NCI-H2171 (cell line): ENCODE results near the gene PAWR.

Source experiments
- DNase-seq: peaks from one replicate; lab custom pipeline; 2025; lab: John Stamatoyannopoulos, UW

The PAWR gene, protein sequence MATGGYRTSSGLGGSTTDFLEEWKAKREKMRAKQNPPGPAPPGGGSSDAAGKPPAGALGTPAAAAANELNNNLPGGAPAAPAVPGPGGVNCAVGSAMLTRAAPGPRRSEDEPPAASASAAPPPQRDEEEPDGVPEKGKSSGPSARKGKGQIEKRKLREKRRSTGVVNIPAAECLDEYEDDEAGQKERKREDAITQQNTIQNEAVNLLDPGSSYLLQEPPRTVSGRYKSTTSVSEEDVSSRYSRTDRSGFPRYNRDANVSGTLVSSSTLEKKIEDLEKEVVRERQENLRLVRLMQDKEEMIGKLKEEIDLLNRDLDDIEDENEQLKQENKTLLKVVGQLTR

DNA sequence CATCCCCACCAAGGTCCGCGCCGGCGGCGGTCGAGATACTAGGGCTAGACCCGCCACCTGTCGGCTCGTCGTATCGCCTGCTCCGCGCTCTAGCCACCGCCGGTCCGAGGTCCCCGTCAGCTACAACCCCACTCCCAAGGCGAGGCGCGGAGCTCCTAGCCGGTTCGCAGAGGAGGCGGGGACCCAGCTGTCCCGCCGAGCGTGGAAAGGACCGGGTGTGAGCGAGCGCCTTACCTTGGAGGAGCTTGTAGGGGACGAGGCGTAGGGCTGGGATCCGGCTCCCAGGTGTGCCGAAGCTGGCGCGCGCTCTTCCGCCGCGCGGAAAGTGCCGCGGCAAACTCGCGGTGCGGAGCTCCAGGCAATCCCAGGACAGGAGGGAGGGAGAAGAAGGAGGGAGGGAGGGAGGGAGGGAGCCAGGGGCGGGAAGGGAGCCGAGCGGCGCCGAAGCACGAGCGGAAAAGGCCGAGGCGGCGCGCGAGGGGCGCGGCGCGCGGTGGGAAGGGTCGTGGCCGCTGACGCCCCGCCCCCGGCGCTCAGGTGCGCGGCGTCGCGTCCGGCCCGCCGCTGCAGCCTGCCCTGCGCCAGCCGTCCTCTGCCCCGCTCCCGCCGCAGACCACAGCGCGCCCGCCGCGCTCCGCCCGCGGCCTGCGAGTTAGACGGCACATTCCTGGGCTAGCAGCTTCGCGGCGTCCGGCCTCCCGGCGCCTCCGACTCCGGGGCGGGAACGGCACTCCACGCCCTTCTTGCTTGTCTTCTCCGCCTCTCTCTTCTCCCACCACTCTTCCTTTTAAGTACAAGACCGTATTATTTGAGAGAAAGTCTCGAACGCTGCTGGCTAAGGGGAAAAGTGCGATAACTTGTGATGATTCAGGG, at the start of gene PAWR:
TSS of gene PAWR (minus strand) at position 327 of the 873 bp plus-strand sequence. CDS start 720 bp downstream, outside the sequence.
- DNase-seq, result peak; percentile 87

DNA sequence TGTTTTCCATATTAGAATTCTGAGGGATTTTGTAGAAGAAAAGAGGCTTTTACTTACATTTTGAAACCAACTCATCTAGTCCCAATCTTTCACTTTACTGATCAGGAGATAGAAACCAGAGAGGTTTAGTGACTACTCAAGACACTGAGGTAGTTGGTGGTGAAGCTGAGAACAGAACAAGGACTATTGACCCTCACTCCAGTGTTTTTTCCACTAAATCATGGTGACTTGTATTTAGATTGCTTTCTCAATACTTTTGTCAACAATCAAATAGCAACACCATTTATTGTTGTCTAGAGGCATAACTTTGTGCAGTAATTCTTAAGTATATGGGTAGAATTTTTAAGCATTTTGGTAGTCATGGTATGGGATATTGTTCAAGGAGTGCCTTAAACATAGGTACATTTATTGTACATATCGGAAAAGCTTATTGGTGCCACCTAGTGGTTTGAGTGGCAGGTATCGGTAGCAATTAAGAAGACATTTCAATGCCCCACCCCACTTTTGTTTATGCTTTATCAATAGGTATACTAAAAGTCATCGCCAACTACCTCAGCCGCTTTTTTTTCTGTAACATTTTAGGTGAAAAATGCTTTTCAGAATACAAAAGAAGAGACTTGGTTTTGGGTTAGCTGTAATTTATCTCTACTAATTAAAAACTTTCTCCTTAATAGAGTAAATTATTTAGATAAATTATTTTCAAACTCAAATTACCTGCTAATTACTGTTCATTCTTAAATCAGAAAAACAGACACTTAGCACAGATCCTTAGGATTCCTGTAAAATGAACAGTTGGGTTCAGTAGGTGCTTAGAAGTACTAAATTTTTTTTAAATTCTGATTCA, 47.3 kb upstream of the PAWR start:
- DNase-seq, result peak; percentile 34

DNA sequence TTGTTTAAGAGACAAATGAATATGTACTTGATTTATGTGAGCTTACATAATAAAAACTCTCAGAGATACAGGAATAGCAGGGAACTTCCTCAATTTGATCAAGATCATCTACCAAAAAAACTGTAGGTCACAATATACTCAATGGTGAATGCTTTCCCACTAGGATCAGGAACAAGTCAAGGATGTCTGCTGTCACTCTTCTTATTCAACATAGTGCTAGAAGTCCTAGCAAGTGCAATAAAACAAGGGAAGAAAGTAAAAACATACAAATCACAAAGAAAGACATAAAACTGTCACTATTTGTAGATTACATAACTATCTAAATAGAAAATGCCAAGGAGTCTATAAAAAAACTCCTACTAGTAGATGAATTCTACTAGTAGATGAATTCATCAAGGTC, 41.9 kb upstream of the PAWR start:
- no peak for DNase-seq

DNA sequence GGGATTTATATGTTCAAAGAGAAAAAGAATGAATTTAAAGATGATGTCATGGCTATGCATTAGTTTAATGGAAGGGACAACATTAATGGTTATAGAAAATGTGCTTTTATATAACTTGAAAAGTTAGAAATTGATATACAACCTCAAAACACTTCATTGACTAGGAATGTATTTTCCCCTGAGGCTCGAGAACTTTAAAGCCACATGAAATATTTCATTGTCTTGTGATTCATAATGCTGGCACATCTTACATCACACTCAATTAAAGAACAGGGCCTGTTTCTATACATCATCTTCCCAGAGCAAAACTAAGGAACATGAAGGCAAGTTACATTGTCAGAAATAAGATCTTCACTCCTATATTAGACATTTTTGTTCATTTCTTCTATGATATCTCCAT, 35.2 kb upstream of the PAWR start:
- no peak for DNase-seq

DNA sequence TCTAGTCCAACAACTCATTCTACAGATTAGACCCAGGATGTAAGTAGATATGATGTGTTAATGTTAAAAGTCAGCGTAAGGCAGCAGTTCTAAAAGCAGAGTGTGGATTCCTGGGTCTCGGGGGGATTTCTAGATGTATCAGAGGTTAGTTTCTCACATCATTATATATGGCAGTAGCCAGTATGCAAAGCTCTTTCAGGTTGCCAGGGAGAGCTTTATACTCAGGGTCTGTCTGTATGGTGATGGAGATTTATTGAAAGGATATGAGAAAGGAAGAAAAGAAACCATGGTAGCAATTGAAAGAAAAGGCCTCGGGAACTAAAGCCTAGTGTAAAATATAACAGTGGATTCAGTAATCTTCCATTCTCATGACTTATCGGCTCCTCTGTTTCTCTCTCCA, 26.2 kb upstream of the PAWR start:
- no peak for DNase-seq

DNA sequence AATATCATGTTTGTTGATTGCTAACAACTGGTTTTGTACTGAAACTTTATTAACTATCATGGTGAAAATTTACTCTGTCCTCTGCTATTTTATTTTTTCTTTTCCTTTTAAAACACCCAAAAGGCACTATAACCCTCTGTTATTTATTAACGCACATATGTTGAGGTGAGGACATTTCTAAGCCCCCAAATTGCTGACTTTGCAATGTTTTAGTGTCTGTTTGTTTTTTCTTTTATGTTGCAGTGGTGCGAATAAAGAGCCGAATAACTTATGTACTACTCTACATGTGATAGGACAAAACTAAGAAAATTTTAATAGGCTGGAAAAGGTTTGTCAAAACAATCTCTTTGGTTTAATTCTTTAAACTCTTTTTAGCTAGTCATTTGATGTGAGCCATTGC, 24.5 kb upstream of the PAWR start:
- no peak for DNase-seq

DNA sequence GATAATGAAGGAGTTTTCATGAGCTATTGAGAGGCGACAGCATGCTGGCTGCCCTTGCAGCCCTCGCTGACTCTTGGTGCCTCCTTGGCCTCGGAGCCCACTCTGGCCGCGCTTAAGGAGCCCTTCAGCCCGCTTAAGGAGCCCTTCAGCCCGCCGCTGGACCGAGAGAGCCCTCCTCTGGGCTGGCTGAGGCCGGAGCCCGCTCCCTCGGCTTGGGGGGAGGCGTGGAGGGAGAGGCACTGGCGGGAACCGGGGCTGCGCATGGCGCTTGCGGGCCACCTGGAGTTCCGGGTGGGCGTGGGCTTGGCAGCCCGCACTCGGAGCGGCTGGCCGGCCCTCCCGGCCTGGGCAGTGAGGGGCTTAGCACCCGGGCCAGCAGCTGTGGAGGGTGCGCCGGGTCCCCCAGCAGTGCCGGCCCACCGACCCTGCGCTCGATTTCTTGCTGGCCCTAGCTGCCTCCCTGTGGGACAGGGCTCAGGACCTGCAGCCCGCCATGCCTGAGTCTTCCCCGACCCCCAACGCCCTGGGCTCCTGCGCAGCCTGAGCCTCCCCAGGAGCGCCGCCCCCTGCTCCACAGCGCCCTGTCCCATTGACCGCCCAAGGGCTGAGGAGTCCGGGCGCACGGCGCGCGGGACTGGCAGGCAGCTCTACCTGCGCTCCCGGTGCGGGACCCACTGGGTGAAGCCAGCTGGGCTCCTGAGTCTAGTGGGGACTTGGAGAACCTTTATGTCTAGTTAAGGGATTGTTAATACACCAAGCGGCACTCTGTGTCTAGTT, 20.1 kb upstream of the PAWR start:
- DNase-seq, result no peak

DNA sequence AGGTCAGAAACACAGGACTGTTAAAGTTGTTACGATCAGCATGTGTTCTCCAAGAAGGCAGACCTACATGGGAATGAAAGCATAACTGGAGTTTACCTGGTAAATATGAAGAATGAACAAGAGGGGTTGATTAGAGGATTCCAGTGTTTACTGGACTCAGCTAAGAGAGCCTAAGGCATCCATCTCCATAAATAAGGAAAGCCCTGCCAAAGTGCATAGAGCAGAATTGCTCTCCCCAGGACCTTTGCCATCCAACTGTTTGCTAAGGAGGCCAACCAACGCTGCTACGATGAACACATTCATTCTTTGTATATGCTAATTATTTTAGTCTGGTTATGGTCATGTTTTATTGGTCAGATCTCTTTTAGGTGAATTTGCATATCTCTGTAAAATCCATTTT, 17.1 kb upstream of the PAWR start:
- DNase-seq, result no peak

DNA sequence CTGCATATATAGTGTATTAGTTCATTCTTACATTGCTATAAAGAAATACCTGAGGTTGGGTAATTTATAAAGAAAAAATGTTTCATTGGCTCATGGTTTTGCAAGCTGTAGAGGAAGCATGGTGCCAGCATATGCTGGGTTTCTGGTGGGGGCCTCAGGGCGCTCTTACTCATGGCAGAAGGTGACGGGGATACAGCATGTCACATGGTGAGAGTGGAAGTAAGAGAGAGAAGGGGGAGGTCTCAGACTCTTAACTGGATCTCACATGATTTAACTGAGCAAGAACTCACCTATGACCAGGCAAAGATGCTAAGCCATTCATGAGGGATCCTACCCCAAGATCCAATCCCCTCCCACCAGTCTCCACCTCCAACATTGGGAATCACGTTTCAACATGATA, 15.9 kb upstream of the PAWR start:
- DNase-seq, result no peak

DNA sequence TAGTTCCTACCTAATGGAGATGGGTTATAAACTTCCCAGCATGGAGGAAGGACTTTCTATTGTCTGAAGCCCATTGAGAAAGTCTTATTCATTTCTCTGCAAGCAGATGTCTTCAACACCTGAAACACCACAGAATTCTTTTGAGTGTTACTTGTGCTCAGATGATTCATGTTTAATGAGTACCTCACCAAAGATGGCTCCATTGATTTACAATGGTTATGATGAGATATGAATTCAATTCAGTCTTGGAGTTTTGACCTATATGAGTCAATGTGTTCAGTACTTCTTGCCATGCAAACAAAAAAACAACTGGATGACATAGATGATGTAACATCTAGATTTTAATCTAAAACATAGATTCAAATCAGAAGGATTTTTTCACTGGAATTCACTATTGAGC, 15.4 kb upstream of the PAWR start:
- DNase-seq, result no peak

DNA sequence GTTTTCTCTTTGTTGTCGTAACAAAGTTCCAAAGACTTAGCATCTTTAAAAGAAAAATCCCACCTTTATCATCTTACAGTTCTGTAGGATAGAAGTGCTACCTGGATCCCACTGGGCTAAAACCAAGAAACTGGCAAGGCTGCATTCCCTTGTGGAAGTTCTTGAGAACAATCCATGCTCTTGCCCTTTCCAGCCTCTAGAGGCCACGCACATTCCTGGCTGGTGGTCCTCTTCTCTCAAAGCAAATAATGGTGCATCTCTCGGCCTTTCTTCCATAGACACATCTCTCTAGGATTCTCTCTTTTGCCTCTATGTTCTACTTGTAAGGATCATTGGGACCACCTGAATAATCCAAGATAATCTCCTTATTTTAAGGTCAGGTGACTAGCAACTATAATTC, 8.2 kb upstream of the PAWR start:
- DNase-seq, result no peak

DNA sequence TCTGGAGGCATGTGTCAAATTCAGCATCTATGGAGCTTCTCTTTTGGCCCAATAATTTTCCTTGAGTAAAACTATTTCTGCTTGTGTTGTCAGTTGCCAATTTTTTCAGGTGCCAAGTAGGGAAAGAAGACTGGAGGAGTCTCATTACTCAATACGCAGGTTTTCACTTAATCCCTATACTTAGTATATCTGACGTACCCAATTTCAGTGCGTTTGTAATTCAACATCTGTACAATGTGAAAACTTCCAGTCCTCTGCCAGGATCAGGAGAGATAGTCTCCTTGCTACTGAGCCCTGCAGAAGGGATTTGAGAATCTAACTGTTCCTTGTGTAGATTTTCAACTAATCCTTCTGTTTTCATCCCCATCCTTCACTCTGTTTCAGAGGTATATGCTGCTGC, 5.7 kb upstream of the PAWR start:
- DNase-seq, result no peak

DNA sequence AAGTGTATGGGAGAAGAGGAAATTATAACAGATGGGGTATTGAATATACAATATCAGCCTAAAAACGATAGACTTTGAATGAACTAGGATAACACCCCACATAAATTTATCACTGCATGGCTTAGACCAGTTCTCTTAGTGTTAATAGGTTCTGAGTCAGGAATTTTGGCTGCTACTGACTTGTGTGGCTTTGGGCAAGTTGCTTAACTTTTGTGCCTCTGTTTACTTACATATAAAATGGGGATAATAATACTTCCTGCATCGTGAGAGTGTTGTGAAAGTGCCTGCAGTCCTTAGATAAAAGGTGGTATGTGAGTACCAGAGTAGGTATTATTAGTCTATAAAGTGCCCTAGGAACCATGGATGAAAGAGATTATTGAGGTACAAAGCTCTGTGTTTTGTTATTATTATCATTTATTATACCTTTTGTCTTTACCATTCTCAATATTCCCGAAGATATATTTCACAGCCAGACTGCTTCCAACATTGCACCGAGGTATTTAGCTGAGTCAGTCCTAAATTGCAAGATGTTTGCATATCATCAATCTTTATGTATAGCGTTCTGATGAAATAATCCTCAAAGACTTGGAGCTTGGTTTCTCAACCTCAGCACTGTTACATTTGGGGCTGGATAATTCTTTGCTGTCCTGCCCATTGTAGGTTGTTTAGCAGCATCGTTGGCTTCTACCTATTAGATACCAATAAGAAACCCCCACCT, 2.3 kb upstream of the PAWR start:
- DNase-seq, result no peak

DNA sequence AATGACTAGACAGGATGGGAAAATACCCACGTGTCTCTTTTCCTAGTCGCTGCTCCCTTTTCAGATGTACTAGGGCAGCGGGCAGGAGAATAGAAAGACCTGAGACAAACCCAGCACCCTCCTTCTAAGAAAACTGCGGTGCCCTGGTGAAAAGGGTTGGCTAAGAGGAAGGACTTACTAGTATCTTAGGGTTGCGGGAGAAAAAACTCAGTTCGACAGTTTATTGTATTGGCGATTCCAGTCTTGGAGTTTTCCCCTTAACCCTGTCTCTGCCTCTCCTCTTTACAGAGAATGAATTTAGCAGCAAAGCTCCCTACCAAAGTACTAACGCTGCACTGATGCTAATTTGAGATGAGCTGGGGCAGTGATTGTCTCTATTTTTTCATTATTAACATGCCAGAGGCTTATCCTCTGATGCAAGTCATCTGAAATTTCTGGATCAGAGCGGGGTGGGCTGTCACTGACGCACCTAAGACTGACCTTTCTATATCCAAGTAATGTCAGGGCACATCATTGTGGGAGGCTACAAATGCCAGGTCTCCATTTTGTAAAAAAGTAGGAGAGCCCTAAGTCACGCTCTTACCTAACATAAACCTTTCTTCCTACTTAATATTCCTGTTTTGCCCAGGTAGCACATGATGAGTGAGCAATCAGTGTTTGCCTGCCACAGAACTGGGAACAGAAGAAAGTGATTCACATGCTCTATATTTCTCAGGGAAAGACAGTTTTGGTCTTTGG, 916 bp upstream of the PAWR start:
- DNase-seq, result peak; percentile 71

DNA sequence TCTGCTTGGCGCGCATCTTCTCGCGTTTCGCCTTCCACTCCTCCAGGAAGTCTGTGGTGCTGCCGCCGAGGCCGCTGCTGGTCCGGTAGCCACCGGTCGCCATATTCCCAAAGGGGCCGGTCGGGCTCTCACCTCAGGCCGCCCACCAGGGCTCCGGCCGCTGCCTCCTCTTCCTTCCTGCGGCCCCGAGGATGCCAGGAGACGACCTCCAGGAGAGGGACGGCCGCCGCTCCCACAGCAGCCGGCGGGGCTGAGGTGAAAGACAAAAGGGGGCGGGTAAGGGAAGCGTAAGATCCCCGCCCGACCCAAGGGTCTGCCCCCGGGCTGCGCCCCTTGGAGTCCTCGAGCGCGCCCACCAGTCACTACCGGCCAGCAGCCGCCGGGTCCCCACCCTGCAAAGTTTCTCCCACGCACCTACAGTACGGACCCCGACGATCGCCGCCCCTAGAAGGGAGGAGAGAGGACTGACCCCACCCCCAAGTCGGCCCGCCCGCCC, 574 bp downstream of the PAWR start:
- peak; percentile 45 for DNase-seq

DNA sequence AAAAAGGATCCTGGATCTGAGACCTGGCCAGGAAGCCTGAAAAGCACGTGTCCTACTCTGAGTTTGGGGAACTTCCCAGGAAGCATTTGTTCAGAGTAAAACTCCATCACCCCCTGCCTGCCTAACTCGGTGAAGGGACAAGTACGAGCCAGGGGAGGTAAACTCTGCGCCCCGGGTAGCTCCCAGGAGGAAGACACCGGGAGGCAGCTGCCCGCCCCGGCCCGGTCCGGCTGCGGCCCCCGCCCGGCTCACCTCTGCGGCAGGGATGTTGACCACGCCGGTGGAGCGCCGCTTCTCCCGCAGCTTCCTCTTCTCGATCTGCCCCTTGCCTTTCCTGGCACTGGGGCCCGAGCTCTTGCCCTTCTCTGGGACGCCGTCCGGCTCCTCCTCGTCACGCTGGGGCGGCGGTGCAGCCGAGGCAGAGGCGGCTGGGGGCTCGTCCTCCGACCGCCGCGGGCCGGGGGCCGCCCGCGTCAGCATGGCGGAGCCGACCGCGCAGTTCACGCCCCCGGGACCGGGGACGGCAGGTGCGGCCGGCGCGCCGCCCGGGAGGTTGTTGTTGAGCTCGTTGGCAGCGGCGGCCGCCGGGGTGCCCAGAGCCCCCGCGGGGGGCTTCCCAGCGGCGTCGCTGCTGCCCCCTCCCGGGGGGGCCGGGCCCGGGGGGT, 1.2 kb downstream of the PAWR start:
- peak; percentile 44 for DNase-seq

DNA sequence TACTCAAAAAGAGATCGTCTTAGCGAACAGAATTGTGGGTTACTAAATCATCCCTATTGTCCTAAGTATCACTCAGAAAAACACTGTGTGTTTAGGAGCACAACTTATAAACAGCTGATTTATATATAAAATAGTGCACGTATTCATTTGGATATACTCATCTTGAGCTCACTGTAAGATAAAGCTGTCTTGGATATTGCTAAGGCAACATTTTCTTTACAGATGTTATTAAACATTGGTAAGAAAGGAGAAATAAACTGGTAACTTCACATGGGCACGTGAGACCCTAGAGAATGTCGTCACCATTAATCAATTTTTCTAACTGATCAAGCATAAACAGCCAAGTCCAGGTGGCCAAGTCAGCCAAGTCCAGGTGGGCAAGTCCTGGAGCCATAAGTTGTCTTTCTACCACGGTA, 1.7 kb downstream of the PAWR start:
- DNase-seq, result no peak

DNA sequence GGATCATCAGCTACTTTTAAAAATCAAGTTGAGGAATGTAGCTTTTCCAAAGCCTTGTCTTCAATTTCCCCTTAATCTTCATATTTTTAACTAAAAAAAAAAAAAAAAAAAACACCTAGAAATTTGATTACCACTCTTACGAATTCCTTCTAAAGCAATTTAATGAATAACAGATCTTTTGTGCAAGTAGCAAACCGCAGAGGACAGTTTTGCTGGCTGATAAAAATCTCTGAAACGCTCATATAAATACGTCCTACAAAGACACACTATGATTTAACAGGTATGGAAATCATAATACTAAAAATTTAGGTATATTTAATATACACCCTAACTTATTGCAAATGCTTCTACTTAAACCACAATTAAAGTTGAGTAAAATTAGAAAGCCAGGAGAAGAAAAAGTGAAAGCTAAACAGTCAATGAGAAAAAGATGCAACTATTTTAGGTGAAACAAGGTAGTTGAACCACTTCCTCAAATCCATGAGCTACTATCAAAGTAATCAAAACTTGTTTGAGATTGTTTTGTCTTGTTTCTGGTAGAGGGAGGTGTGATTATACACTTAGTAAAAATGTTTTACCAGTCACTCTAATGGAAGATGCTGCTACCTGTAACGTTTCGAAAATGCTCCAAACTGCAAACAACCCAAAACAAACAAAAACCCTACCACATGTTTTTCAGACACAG, 2.2 kb downstream of the PAWR start:
- DNase-seq, result no peak

DNA sequence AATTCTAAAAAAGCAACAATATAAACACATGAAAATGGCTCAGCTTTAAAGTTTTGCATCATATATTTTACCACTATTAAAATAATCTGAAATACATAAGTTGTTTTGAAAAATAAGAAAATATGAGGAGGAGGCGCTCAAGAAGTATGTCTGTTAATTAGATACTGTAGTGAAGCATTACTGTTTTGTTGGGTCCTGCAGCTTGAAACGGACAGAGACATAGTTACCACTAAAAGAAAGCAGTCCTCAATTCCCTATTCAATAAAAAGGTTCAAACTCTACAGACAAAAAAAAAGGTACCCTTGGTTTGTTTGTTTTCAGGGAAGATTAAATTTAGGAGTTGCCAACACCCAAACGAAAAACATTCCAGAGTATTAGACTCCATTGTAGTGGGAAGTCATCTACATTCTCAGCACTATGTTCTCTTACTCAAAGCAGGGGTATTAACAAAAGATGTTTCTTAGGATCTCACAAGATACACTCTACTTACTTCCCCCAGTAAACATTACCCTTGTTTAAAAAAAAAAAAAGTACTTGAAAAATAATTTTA, 3.0 kb downstream of the PAWR start:
- DNase-seq, result no peak
